Neuronal stem cell (in vitro differentiated cells): Measurements from ENCODE around the gene KPNA4.
"Not testable (repeated sequence)": the region's sequence is repeated elsewhere in the genome, so short reads cannot be mapped to it uniquely, and the experiment has no call there.

ENCODE experiments used
- DNase-seq: peaks from one replicate; pipeline ENCODE4 v3.0.0-alpha.2; 2013; ENCODE audit warnings: low spot score
- H2AFZ ChIP-seq: one replicate; pipeline ENCODE4 v1.6.1; 2013; ENCODE audit warnings: mild to moderate bottlenecking, low read length, inconsistent platforms
- H2AK5ac ChIP-seq: 2 replicates; pipeline ENCODE4 v1.6.1; 2013; ENCODE audit warnings: low read depth, mild to moderate bottlenecking, inconsistent platforms, low read length, moderate library complexity, mixed read lengths
- H2BK120ac ChIP-seq: 2 replicates; pipeline ENCODE4 v1.6.1; 2013; ENCODE audit warnings: low read depth, mild to moderate bottlenecking, inconsistent platforms, low read length, moderate library complexity, mixed read lengths
- H2BK12ac ChIP-seq: one replicate; pipeline ENCODE4 v1.6.1; 2013; ENCODE audit warnings: low read length, inconsistent platforms
- H2BK15ac ChIP-seq: 2 replicates; pipeline ENCODE4 v1.6.1; 2013; ENCODE audit warnings: mild to moderate bottlenecking, low read length, inconsistent platforms, mixed read lengths
- H2BK5ac ChIP-seq: one replicate; pipeline ENCODE4 v1.6.1; 2013; ENCODE audit warnings: inconsistent platforms, mild to moderate bottlenecking, low read length, moderate library complexity
- H3K14ac ChIP-seq: one replicate; pipeline ENCODE4 v1.6.1; 2013; ENCODE audit warnings: low read length, inconsistent platforms
- H3K18ac ChIP-seq: 2 replicates; pipeline ENCODE4 v1.6.1; 2013; ENCODE audit warnings: low read length, inconsistent platforms
- H3K23ac ChIP-seq: 2 replicates; pipeline ENCODE4 v1.6.1; 2013; ENCODE audit warnings: low read depth, mild to moderate bottlenecking, mixed read lengths, low read length, inconsistent platforms; ENCODE audit not compliant: poor library complexity
- H3K27ac ChIP-seq: replicated peaks from 3 replicates; pipeline ENCODE4 v1.5.1; 2013; ENCODE audit warnings: low read length, inconsistent platforms
- H3K27me3 ChIP-seq, 3 experiments: 2 replicates each; pipeline ENCODE4 v1.6.1; 2013; ENCODE audit warnings: low read length in 3 of 3, mild to moderate bottlenecking in 2 of 3, inconsistent platforms in 1 of 3, low read depth in 1 of 3, mixed read lengths in 1 of 3, moderate library complexity in 1 of 3; ENCODE audit not compliant: control insufficient read depth in 3 of 3, insufficient read depth in 3 of 3
- H3K36me3 ChIP-seq, 2 donors: replicated peaks in 1 of 2; 2 replicates each; pipeline ENCODE4 v1.6.1; 2013; ENCODE audit warnings: low read length in 2 of 2; ENCODE audit not compliant: control insufficient read depth in 2 of 2, insufficient read depth in 2 of 2
- H3K4ac ChIP-seq: 2 replicates; pipeline ENCODE4 v1.6.1; 2013; ENCODE audit warnings: inconsistent platforms, mild to moderate bottlenecking, low read length, moderate library complexity
- H3K4me1 ChIP-seq, 2 donors: 1 replicate in 1 of 2; 2 replicates in 1 of 2; pipeline ENCODE4 v1.6.1; 2013; ENCODE audit warnings: low read length in 2 of 2, low read depth in 1 of 2; ENCODE audit not compliant: control insufficient read depth in 2 of 2, insufficient read depth in 1 of 2
- H3K4me2 ChIP-seq: one replicate; pipeline ENCODE4 v1.6.1; 2013; ENCODE audit warnings: mild to moderate bottlenecking, low read length, inconsistent platforms; ENCODE audit not compliant: insufficient read depth, poor library complexity, severe bottlenecking
- H3K4me3 ChIP-seq, 2 donors: 2 replicates each; pipeline ENCODE4 v1.5.1; 2013; ENCODE audit warnings: low read length in 2 of 2, mild to moderate bottlenecking in 2 of 2, inconsistent platforms in 1 of 2, moderate library complexity in 1 of 2
- H3K79me1 ChIP-seq: one replicate; pipeline ENCODE4 v1.6.1; 2013; ENCODE audit warnings: low read depth, mild to moderate bottlenecking, inconsistent platforms, low read length, moderate library complexity
- H3K9ac ChIP-seq: one replicate; pipeline ENCODE4 v1.6.1; 2013; ENCODE audit warnings: mild to moderate bottlenecking, low read depth, low read length, inconsistent platforms; ENCODE audit not compliant: poor library complexity
- H3K9me3 ChIP-seq, 2 donors: replicated peaks in 1 of 2; 2 replicates each; pipeline versions ENCODE3 to v1.6.1; 2013; ENCODE audit warnings: low read length in 2 of 2, mild to moderate bottlenecking in 2 of 2, inconsistent platforms in 1 of 2, low read depth in 1 of 2, mixed read lengths in 1 of 2, moderate library complexity in 1 of 2; ENCODE audit not compliant: control insufficient read depth in 2 of 2, insufficient read depth in 1 of 2
- H4K8ac ChIP-seq: one replicate; pipeline ENCODE4 v1.6.1; 2013; ENCODE audit warnings: low read depth, mild to moderate bottlenecking, inconsistent platforms, low read length, moderate library complexity
- H4K91ac ChIP-seq: one replicate; pipeline ENCODE4 v1.6.1; 2013; ENCODE audit warnings: low read length, low read depth, mild to moderate bottlenecking, inconsistent platforms; ENCODE audit not compliant: poor library complexity
- WGBS, 2 donors: extraction: QIAGEN DNeasy Blood & Tissue Kit; methylation state at CpG; one replicate each; pipeline ENCODE4 v1.1.7; 2013; ENCODE audit warnings: missing lambda C conversion rate in 2 of 2, mixed read lengths in 1 of 2; ENCODE audit not compliant: insufficient read length in 2 of 2, insufficient replicate concordance in 1 of 2; ENCODE audit errors: extremely low coverage in 2 of 2; 5-methylcytosine and 5-hydroxymethylcytosine counted together

The KPNA4 gene

GRCh38 chr3:160603845-160604244 is 38.5 kb upstream of the KPNA4 start:
- not testable (repeated sequence) for H2AK5ac ChIP-seq, H3K27ac ChIP-seq, H2AFZ ChIP-seq, H3K23ac ChIP-seq, H4K91ac ChIP-seq, H3K4me1 ChIP-seq, H3K14ac ChIP-seq, H3K18ac ChIP-seq, H2BK15ac ChIP-seq, H3K36me3 ChIP-seq, H3K79me1 ChIP-seq, H3K9ac ChIP-seq, H3K4me3 ChIP-seq, H2BK5ac ChIP-seq, H3K4me2 ChIP-seq, H3K27me3 ChIP-seq, DNase-seq, H2BK120ac ChIP-seq, H3K9me3 ChIP-seq, H2BK12ac ChIP-seq, H3K4ac ChIP-seq, H4K8ac ChIP-seq
- WGBS, 2 donors: no CpG with 5 or more reads among the region's 3 CpGs

- H2BK120ac ChIP-seq: no peak overlapping the region
- no peaks in the 10 kb centered on the region for H3K79me1 ChIP-seq
- no peaks in the 10 kb centered on the region for H3K4me1 ChIP-seq
- H2BK5ac ChIP-seq: no peak overlapping the region
- H2BK15ac ChIP-seq: no peak overlapping the region
- no peak overlapping the region for H2AFZ ChIP-seq
- H3K23ac ChIP-seq: no peak overlapping the region
- no peak overlapping the region for H4K91ac ChIP-seq
- no peak overlapping the region for H4K8ac ChIP-seq
- DNase-seq: no peak
- H3K36me3 ChIP-seq: no peaks in the 10 kb centered on the region
- H3K18ac ChIP-seq: no peak overlapping the region
- no peaks in the 10 kb centered on the region for H3K9me3 ChIP-seq
- H2BK12ac ChIP-seq: no peak overlapping the region
- no peak overlapping the region for H3K4me3 ChIP-seq
- no peaks in the 10 kb centered on the region for H3K27me3 ChIP-seq
- H3K27ac ChIP-seq: no peak overlapping the region
- H3K9ac ChIP-seq: no peak overlapping the region
- no peak overlapping the region for H3K4me2 ChIP-seq
- no peak overlapping the region for H2AK5ac ChIP-seq
- H3K14ac ChIP-seq: no peak overlapping the region
- no peak overlapping the region for H3K4ac ChIP-seq
These were observed 36.9 kb upstream of the KPNA4 start for GRCh38 chr3:160602259-160602658.

- H3K4me1 ChIP-seq: no peaks in the 10 kb centered on the region
- H2BK5ac ChIP-seq: no peak overlapping the region
- H3K14ac ChIP-seq: no peak overlapping the region
- H2AK5ac ChIP-seq: no peak overlapping the region
- no peak overlapping the region for H3K4me3 ChIP-seq
- no peaks in the 10 kb centered on the region for H3K79me1 ChIP-seq
- no peak overlapping the region for H3K4ac ChIP-seq
- no peak overlapping the region for H2BK12ac ChIP-seq
- H2AFZ ChIP-seq: no peak overlapping the region
- no peak overlapping the region for H3K27ac ChIP-seq
- H2BK15ac ChIP-seq: no peak overlapping the region
- no peak overlapping the region for H3K9ac ChIP-seq
- no peaks in the 10 kb centered on the region for H3K27me3 ChIP-seq
- H3K4me2 ChIP-seq: no peak overlapping the region
- H3K23ac ChIP-seq: no peak overlapping the region
- no CpG with 5 or more reads among the region's 1 CpG for WGBS, 2 donors
- no peak overlapping the region for H4K91ac ChIP-seq
- no peak overlapping the region for H3K18ac ChIP-seq
- H3K9me3 ChIP-seq: no peaks in the 10 kb centered on the region
- no peak overlapping the region for H4K8ac ChIP-seq
- no peaks in the 10 kb centered on the region for H3K36me3 ChIP-seq
- no peak for DNase-seq
- H2BK120ac ChIP-seq: no peak overlapping the region
These were observed 35.9 kb upstream of the KPNA4 start for GRCh38 chr3:160601288-160601687.

GRCh38 chr3:160598865-160599264 is 33.5 kb upstream of the KPNA4 start:
- H2AFZ ChIP-seq: no peak overlapping the region
- no peak overlapping the region for H3K18ac ChIP-seq
- H2BK120ac ChIP-seq: no peak overlapping the region
- no peak overlapping the region for H3K4ac ChIP-seq
- H4K8ac ChIP-seq: no peak overlapping the region
- no peak overlapping the region for H3K23ac ChIP-seq
- no peak overlapping the region for H3K4me3 ChIP-seq
- H3K36me3 ChIP-seq: no peaks in the 10 kb centered on the region
- H3K79me1 ChIP-seq: no peaks in the 10 kb centered on the region
- no peaks in the 10 kb centered on the region for H3K9me3 ChIP-seq
- no peaks in the 10 kb centered on the region for H3K27me3 ChIP-seq
- H2AK5ac ChIP-seq: no peak overlapping the region
- no CpG with 5 or more reads among the region's 2 CpGs for WGBS, 2 donors
- no peak for DNase-seq
- H3K27ac ChIP-seq: no peak overlapping the region
- no peaks in the 10 kb centered on the region for H3K4me1 ChIP-seq
- no peak overlapping the region for H2BK12ac ChIP-seq
- no peak overlapping the region for H3K4me2 ChIP-seq
- no peak overlapping the region for H2BK5ac ChIP-seq
- no peak overlapping the region for H3K14ac ChIP-seq
- no peak overlapping the region for H4K91ac ChIP-seq
- no peak overlapping the region for H2BK15ac ChIP-seq
- H3K9ac ChIP-seq: no peak overlapping the region
